Esophagus squamous epithelium (tissue), 4 donors: Measurements from ENCODE around the gene ANKRD44.

ENCODE experiments used
- CTCF ChIP-seq, 6 experiments: fragments of 450-650 bp in 4 of 6; fragments of 200-600 bp in 2 of 6; sonication (generic) in 2 of 6; IDR thresholded peaks; one replicate each; pipeline ENCODE4 v1.5.1; 2016 to 2019; ENCODE audit warnings: antibody characterized with exemption in 6 of 6, mild to moderate bottlenecking in 4 of 6, moderate library complexity in 4 of 6
- POLR2A ChIP-seq, 4 donors: fragments of 450-650 bp; IDR thresholded peaks; one replicate each; pipeline ENCODE4 v1.6.1; 2017; ENCODE audit warnings: antibody characterized with exemption in 4 of 4, mild to moderate bottlenecking in 4 of 4, moderate library complexity in 3 of 4

- TF ChIP-seq POLR2A (IDR thresholded peaks at IDR 0.05) (no peak), CTCF (IDR thresholded peaks at IDR 0.05) (no peak)
Measured at GRCh38 chr2:197256021-197256420, 54.6 kb downstream of the ANKRD44 start.
